Left lobe of liver (tissue), 2 donors: ENCODE results near the gene VIPR2. TPM values are rescaled to one million over a fixed set of nuclear protein-coding genes. Genes with fewer than 3 reads are reported as not detected.
"Not testable (repeated sequence)": the region's sequence is repeated elsewhere in the genome, so short reads cannot be mapped to it uniquely, and the experiment has no call there.

Experiments
- ATAC-seq: fragments of 200-7000 bp; cut with Tn5 transposase; one replicate; pipeline ENCODE4 v1.9.1; 2020; ENCODE audit warnings: mild to moderate bottlenecking, moderate library complexity
- DNase-seq: peaks from one replicate; pipeline ENCODE4 v3.0.0-alpha.2; 2020; ENCODE audit warnings: low spot score
- total RNA-seq: library from RNA; stranded (reverse); gene quantifications from one replicate; pipeline ENCODE4 v1.2.1, GENCODE V29; 2021
- donor health status: DM: no; HTN: no; CAD: no; lungs with moderate emphysema.
- donor health status: DM: no; HTN: yes; CAD: no.

The VIPR2 gene
- total RNA-seq = 0.28 TPM

- ATAC-seq = no peak
- DNase-seq = no peak
These were observed at the start of gene VIPR2 for GRCh38 chr7:159144758-159145489. TSS of gene VIPR2 (minus strand) at chr7:159144867. CDS start at chr7:159144771, 96 bp downstream.

- ATAC-seq = no peak
- no peak for DNase-seq
These were observed 49.0 kb upstream of the VIPR2 start for GRCh38 chr7:159193543-159194090.

GRCh38 chr7:159192725-159193453 is 48.2 kb upstream of the VIPR2 start:
- ATAC-seq (no peak), DNase-seq (no peak)

GRCh38 chr7:159192013-159192412 is 47.3 kb upstream of the VIPR2 start:
- no peak for ATAC-seq
- no peak for DNase-seq

GRCh38 chr7:159191236-159191635 is 46.6 kb upstream of the VIPR2 start:
- no peak for ATAC-seq
- DNase-seq = no peak

GRCh38 chr7:159188011-159188410 is 43.3 kb upstream of the VIPR2 start:
- DNase-seq (no peak), ATAC-seq (no peak)

GRCh38 chr7:159179241-159179640 is 34.6 kb upstream of the VIPR2 start:
- ATAC-seq (no peak), DNase-seq (no peak)

- DNase-seq (no peak), ATAC-seq (no peak)
These were observed 32.8 kb upstream of the VIPR2 start for GRCh38 chr7:159177284-159177953.

- no peak for DNase-seq
- ATAC-seq = no peak
These were observed 31.1 kb upstream of the VIPR2 start for GRCh38 chr7:159175792-159176191.

- ATAC-seq, DNase-seq: not testable (repeated sequence)
These were observed 30.4 kb upstream of the VIPR2 start for GRCh38 chr7:159175100-159175499.

- DNase-seq (no peak), ATAC-seq (no peak)
These were observed 27.7 kb upstream of the VIPR2 start for GRCh38 chr7:159172400-159172799.

- ATAC-seq (no peak), DNase-seq (no peak)
These were observed 24.7 kb upstream of the VIPR2 start for GRCh38 chr7:159169391-159169790.

GRCh38 chr7:159167139-159167538 is 22.5 kb upstream of the VIPR2 start:
- DNase-seq (no peak), ATAC-seq (no peak)

- ATAC-seq = no peak
- DNase-seq = no peak
These were observed 21.9 kb upstream of the VIPR2 start for GRCh38 chr7:159166530-159166929.

- DNase-seq (no peak), ATAC-seq (no peak)
These were observed 20.7 kb upstream of the VIPR2 start for GRCh38 chr7:159165352-159165751.

- ATAC-seq, DNase-seq: not testable (repeated sequence)
These were observed 19.1 kb upstream of the VIPR2 start for GRCh38 chr7:159163703-159164301.

- ATAC-seq = not testable (repeated sequence)
These were observed 17.5 kb upstream of the VIPR2 start for GRCh38 chr7:159162050-159162626.

GRCh38 chr7:159160450-159160849 is 15.8 kb upstream of the VIPR2 start:
- ATAC-seq = no peak
- no peak for DNase-seq

More at GRCh38 chr7:159162050-159162626, 17.5 kb upstream of the VIPR2 start:
- DNase-seq = not testable (repeated sequence)

GRCh38 chr7:159159731-159160130 is 15.1 kb upstream of the VIPR2 start:
- ATAC-seq (no peak), DNase-seq (no peak)

- DNase-seq (no peak), ATAC-seq (no peak)
These were observed 14.3 kb upstream of the VIPR2 start for GRCh38 chr7:159158888-159159405.
